Measurements from ENCODE around the gene RBBP4. TPM values are rescaled to one million over a fixed set of nuclear protein-coding genes. Genes with fewer than 3 reads are reported as not detected.

RBBP4 gene
- total and polyA plus RNA-seq, 2 of the 13 experiments (the other 11 are each of a cell fraction or from before 2014, with no cell fraction given), result 64.4 to 166 TPM

- no peak for TF ChIP-seq TGIF2 (CRISPR knock-in tag; IDR thresholded peaks at IDR 0.05)
- TF ChIP-seq MLXIP (CRISPR knock-in tag; IDR thresholded peaks at IDR 0.05; ENCODE audit: borderline replicate concordance), result no peak
- peak; percentile 30; the same call in 1 of the 2 replicates for TF ChIP-seq WIZ (CRISPR knock-in tag; IDR thresholded peaks at IDR 0.05)
- no peak for TF ChIP-seq SIN3A (IDR thresholded peaks at IDR 0.05; ENCODE audit: borderline replicate concordance, low read depth, low read length)
- TF ChIP-seq MYC (CRISPR knock-in tag; IDR thresholded peaks at IDR 0.05; ENCODE audit: borderline replicate concordance), result peak; percentile 40; the same call in 1 of the 2 replicates
- TF ChIP-seq MAZ (IDR thresholded peaks at IDR 0.05; ENCODE audit: borderline replicate concordance, low read depth, low read length), result 0 out of 2 replicates have a peak, but pooled peaks have one; percentile 14
- TF ChIP-seq MAZ (CRISPR knock-in tag; IDR thresholded peaks at IDR 0.05; ENCODE audit: low read depth), result 0 out of 2 replicates have a peak, but pooled peaks have one; percentile 45
- TF ChIP-seq XRCC5 (optimal IDR thresholded peaks at IDR 0.05; ENCODE audit: low read length), result peak; percentile 68
- no peak for TF ChIP-seq ZBTB40 (IDR thresholded peaks at IDR 0.05)
- 0 out of 2 replicates have a peak, but pooled peaks have one; percentile 16 for TF ChIP-seq ZBTB40 (CRISPR knock-in tag; IDR thresholded peaks at IDR 0.05)
- peak; percentile 59; the same call in 1 of the 2 replicates for TF ChIP-seq RFX5 (IDR thresholded peaks at IDR 0.05; ENCODE audit: low read depth, low read length)
- TF ChIP-seq POLR2A (IDR thresholded peaks at IDR 0.05; ENCODE audit: insufficient read depth in 1 of 2, low read depth in 2 of 2, low read length in 2 of 2), result peak; percentile 95 to 96
- TF ChIP-seq ZNF792 (CRISPR knock-in tag; IDR thresholded peaks at IDR 0.05), result no peak; the same call in 1 of the 2 replicates
- TF ChIP-seq RELA (CRISPR knock-in tag; IDR thresholded peaks at IDR 0.05), result no peak
- TF ChIP-seq SAP130 (CRISPR knock-in tag; IDR thresholded peaks at IDR 0.05; ENCODE audit: low read depth), result peak; percentile 79
- 0 out of 2 replicates have a peak, but pooled peaks have one; percentile 30 for TF ChIP-seq MIER2 (CRISPR knock-in tag; IDR thresholded peaks at IDR 0.05)
- TF ChIP-seq ZNF770 (CRISPR knock-in tag; IDR thresholded peaks at IDR 0.05), result 0 out of 2 replicates have a peak, but pooled peaks have one; percentile 12
Observed at GRCh38 chr1:32612189-32612881, 38.7 kb upstream of the RBBP4 start (continued).
